A673 (cell line): ENCODE data around the gene KIAA0319L. TPM values are rescaled to one million over a fixed set of nuclear protein-coding genes. Genes with fewer than 3 reads are reported as not detected.

Experiments used
- BruUV-seq: library from RNA; stranded (reverse); fragments of 400-500 nt; replicated peaks from 2 replicates; lab custom pipeline; 2021; lab: Mats Ljungman, UMichigan
- CTCF ChIA-PET: fragments of 300-600 bp; sonication (Branson Sonifier 250); formaldehyde crosslinking; loops from one replicate; lab custom pipeline; 2022; ENCODE audit warnings: antibody characterized with exemption; lab: Charles Lee
- POLR2A ChIA-PET: fragments of 300-600 bp; sonication (Branson Sonifier 250); formaldehyde crosslinking; loops from one replicate; lab custom pipeline; 2022; ENCODE audit warnings: antibody characterized with exemption; ENCODE audit not compliant: low non-redundant PET; lab: Charles Lee
- DNase-seq: peaks from one replicate; pipeline ENCODE4 v3.0.0-alpha.2; 2015; ENCODE audit warnings: low spot score
- H3K27ac ChIP-seq: fragments of 200-600 bp; sonication (generic); 2 replicates; pipeline ENCODE4 v1.5.1; 2016; ENCODE audit warnings: mixed run types, low read depth, mild to moderate bottlenecking, mixed read lengths, antibody characterized with exemption, low read length; ENCODE audit not compliant: poor library complexity, severe bottlenecking
- H3K27me3 ChIP-seq: fragments of 200-600 bp; sonication (generic); replicated peaks from 2 replicates; pipeline ENCODE4 v1.6.1; 2017; ENCODE audit warnings: mixed run types, low read depth, mild to moderate bottlenecking, mixed read lengths, antibody characterized with exemption, low read length; ENCODE audit not compliant: insufficient read depth, poor library complexity
- H3K36me3 ChIP-seq: fragments of 200-600 bp; sonication (generic); 2 replicates; pipeline ENCODE4 v1.6.1; 2016; ENCODE audit warnings: mixed run types, mild to moderate bottlenecking, mixed read lengths, antibody characterized with exemption, low read length; ENCODE audit not compliant: insufficient read depth, poor library complexity, severe bottlenecking
- H3K4me1 ChIP-seq: fragments of 200-600 bp; sonication (generic); 2 replicates; pipeline ENCODE4 v1.6.1; 2017; ENCODE audit warnings: mixed run types, mild to moderate bottlenecking, mixed read lengths, antibody characterized with exemption, low read length; ENCODE audit not compliant: insufficient read depth, poor library complexity, severe bottlenecking
- H3K4me3 ChIP-seq: fragments of 200-600 bp; sonication (generic); 2 replicates; pipeline ENCODE4 v1.5.1; 2016; ENCODE audit warnings: low read depth, mixed run types, mild to moderate bottlenecking, mixed read lengths, low read length; ENCODE audit not compliant: poor library complexity, severe bottlenecking
- H3K9me3 ChIP-seq: fragments of 200-600 bp; sonication (generic); 2 replicates; pipeline ENCODE4 v1.6.1; 2016; ENCODE audit warnings: mixed run types, low read depth, mild to moderate bottlenecking, mixed read lengths, antibody characterized with exemption, low read length; ENCODE audit not compliant: poor library complexity, severe bottlenecking
- EZH2 ChIP-seq: fragments of 200-600 bp; sonication (generic); IDR thresholded peaks from 2 replicates; pipeline ENCODE4 v1.6.1; 2017; ENCODE audit warnings: borderline replicate concordance, low read depth, mild to moderate bottlenecking, mixed read lengths, antibody characterized with exemption, low read length; ENCODE audit not compliant: poor library complexity, severe bottlenecking
- intact Hi-C: fragments of 100-400 bp; cut with micrococcal nuclease; formaldehyde crosslinking; loops from one replicate; pipeline ENCODE4 v1.10.0; 2022; ENCODE audit not compliant: unreplicated experiment
- total RNA-seq: library from RNA; stranded (reverse); gene quantifications from 2 replicates; pipeline ENCODE4 v1.2.3, GENCODE V29; 2021
- TF ChIP-seq, protein P1 (sequence below): fragments of 300-800, 200-600 bp; sonication (generic); conservative IDR thresholded peaks from 2 replicates; pipeline ENCODE4 v1.5.1; 2017; ENCODE audit warnings: low read depth, mild to moderate bottlenecking, antibody characterized with exemption, low read length, moderate library complexity, mixed read lengths

KIAA0319L gene
- total RNA-seq, 1 experiment from 2014 or later = 33.7 TPM

DNA sequence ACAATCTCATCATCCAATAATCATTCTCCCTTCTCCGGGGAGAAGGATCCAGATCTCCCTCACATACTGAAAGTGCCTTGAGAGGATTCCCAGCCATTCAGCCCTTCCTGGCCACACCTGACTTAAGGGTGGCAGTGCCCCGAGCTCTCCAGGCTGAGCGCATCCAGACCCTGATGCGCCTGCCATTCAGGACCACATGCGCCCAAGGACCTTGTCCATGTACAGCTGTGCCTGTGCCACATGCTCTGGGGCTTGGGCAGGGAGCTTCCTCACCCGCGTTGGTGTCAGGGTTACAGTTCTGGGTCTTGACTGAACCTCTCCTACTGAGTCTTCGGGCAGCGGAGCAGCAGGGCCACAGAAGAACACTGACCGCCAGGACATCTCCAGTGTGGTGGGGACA lies 121.1 kb downstream of the KIAA0319L start:
- H3K4me1 ChIP-seq = no peaks in the 10 kb centered on the region
- H3K27me3 ChIP-seq = no peaks in the 10 kb centered on the region
- intact Hi-C loops = no loop called here
- TF ChIP-seq, protein P1, sequence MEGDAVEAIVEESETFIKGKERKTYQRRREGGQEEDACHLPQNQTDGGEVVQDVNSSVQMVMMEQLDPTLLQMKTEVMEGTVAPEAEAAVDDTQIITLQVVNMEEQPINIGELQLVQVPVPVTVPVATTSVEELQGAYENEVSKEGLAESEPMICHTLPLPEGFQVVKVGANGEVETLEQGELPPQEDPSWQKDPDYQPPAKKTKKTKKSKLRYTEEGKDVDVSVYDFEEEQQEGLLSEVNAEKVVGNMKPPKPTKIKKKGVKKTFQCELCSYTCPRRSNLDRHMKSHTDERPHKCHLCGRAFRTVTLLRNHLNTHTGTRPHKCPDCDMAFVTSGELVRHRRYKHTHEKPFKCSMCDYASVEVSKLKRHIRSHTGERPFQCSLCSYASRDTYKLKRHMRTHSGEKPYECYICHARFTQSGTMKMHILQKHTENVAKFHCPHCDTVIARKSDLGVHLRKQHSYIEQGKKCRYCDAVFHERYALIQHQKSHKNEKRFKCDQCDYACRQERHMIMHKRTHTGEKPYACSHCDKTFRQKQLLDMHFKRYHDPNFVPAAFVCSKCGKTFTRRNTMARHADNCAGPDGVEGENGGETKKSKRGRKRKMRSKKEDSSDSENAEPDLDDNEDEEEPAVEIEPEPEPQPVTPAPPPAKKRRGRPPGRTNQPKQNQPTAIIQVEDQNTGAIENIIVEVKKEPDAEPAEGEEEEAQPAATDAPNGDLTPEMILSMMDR = no peak
- no peak for TF ChIP-seq EZH2
- ChIA-PET POLR2A (no interaction called here), CTCF (no interaction called here)
- no peaks in the 10 kb centered on the region for H3K9me3 ChIP-seq
- H3K36me3 ChIP-seq = peaks cover 5% of the 10 kb centered on the region
- DNase-seq = no peak
- H3K4me3 ChIP-seq = no peak overlapping the region
- H3K27ac ChIP-seq = no peak overlapping the region
- BruUV-seq = no TSS peak

DNA sequence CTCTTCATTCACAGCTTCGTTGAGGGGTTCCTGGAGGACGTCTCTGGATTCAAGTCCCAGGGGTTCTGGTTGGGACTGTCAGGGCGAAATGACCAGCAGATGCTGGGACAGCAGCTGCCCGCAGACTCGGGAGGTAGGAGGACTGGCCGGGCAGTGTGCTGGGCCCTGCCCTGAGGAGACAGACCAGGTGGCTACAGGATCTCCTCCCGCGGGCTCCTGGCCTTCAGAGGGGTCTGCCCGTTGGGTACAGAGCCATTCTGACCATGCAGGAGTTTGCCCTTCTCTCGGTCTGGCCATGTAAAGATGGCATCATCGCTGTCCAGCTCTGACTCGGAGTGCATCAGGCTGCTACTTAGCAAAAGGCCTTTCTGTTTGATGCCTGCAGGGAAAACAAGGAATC lies 122.5 kb downstream of the KIAA0319L start:
- no peaks in the 10 kb centered on the region for H3K27me3 ChIP-seq
- H3K9me3 ChIP-seq = no peaks in the 10 kb centered on the region
- no TSS peak for BruUV-seq
- peaks cover 5% of the 10 kb centered on the region for H3K36me3 ChIP-seq
- intact Hi-C loops = no loop called here
- no peak overlapping the region for H3K27ac ChIP-seq
- H3K4me3 ChIP-seq = no peak overlapping the region
- no peaks in the 10 kb centered on the region for H3K4me1 ChIP-seq
- ChIA-PET CTCF (no interaction called here), POLR2A (no interaction called here)
- no peak for DNase-seq
- TF ChIP-seq, protein P1 = no peak
- TF ChIP-seq EZH2 = no peak

DNA sequence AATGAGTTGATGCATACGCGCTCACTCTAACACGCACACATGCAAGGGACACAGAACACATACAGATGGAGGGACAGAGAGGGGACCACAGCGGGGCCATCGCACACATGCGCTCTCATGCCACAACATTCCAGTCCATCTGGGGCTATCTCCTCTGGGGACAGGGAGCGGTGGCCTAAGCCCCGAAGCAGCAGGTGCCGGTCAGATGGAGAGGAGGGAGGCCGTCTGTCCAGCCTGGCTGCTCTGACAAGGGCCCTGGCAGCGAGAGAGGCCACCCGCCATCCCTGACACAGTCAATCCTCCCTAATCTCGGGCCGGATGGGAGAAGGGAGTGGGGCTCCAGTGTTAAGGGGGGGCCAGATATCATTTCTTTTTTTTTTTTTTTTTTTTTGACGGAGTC lies 123.5 kb downstream of the KIAA0319L start:
- intact Hi-C loops = no loop called here
- H3K36me3 ChIP-seq = no peaks in the 10 kb centered on the region
- no peak for TF ChIP-seq EZH2
- TF ChIP-seq, protein P1 = no peak
- DNase-seq = no peak
- no peak overlapping the region for H3K4me3 ChIP-seq
- no peaks in the 10 kb centered on the region for H3K4me1 ChIP-seq
- no peak overlapping the region for H3K27ac ChIP-seq
- ChIA-PET POLR2A (no interaction called here), CTCF (no interaction called here)
- H3K9me3 ChIP-seq = no peaks in the 10 kb centered on the region
- no TSS peak for BruUV-seq
- H3K27me3 ChIP-seq = no peaks in the 10 kb centered on the region
